ENCODE measurements around the gene FAM161A.
"Not testable (repeated sequence)": the region's sequence is repeated elsewhere in the genome, so short reads cannot be mapped to it uniquely, and the experiment has no call there.

- not testable (repeated sequence) for TF ChIP-seq CTCF (conservative IDR thresholded peaks at IDR 0.05 in 1 of 2, IDR thresholded peaks at IDR 0.05 in 1 of 2; ENCODE audit: extremely low read depth in 1 of 2, insufficient read depth in 1 of 2, low read depth in 1 of 2, low read length in 2 of 2); EZH2 (IDR thresholded peaks at IDR 0.05; ENCODE audit: borderline replicate concordance, low read length)
Measured at GRCh38 chr2:61808693-61809092, 45.2 kb downstream of the FAM161A start.
